ENCODE data around the gene SLC2A1. TPM values are rescaled to one million over a fixed set of nuclear protein-coding genes. Genes with fewer than 3 reads are reported as not detected.
"Not testable (repeated sequence)": the region's sequence is repeated elsewhere in the genome, so short reads cannot be mapped to it uniquely, and the experiment has no call there.

Gene SLC2A1
- polyA plus RNA-seq, 1 donor (not counting 4 experiments of a cell fraction or from before 2014, with no cell fraction given), result 689 TPM

- no peak overlapping the region for H3K27ac ChIP-seq (ENCODE audit: control insufficient read depth, insufficient read depth, low read length)
- H3K9ac ChIP-seq (ENCODE audit: control insufficient read depth, extremely low read depth, insufficient read depth, low read length), result no peak overlapping the region
- peaks cover 25% of the 10 kb centered on the region for H3K4me1 ChIP-seq (ENCODE audit: control insufficient read depth, extremely low read depth, insufficient read depth, low read length)
- dilution Hi-C loops (cut with MboI; ENCODE audit: extremely low pct_ligation_motif_present, low sequenced_read_pairs), result no loop called here
- peaks cover 2% of the 10 kb centered on the region for H4K20me1 ChIP-seq (ENCODE audit: control insufficient read depth, extremely low read depth, insufficient read depth, low read length)
- H3K9me1 ChIP-seq (ENCODE audit: control insufficient read depth, extremely low read depth, insufficient read depth, low read length), result no peaks in the 10 kb centered on the region
- peak overlapping the region in 1 of 3 experiments; percentile 7 for H3K4me3 ChIP-seq (ENCODE audit: control insufficient read depth in 2 of 3, extremely low read depth in 1 of 3, insufficient read depth in 2 of 3, low read depth in 1 of 3, low read length in 3 of 3)
- H3K79me2 ChIP-seq (ENCODE audit: control insufficient read depth, insufficient read depth, low read length), result no peaks in the 10 kb centered on the region
- no peak for DNase-seq (ENCODE audit: low read depth, low spot score)
- no peaks in the 10 kb centered on the region for H3K9me3 ChIP-seq (ENCODE audit: control insufficient read depth, low read depth, low read length)
- H3K27me3 ChIP-seq (ENCODE audit: control insufficient read depth, extremely low read depth, insufficient read depth, low read length), result no peaks in the 10 kb centered on the region
- TF ChIP-seq CTCF (optimal IDR thresholded peaks at IDR 0.05 in 1 of 3, IDR thresholded peaks at IDR 0.05 in 1 of 3, conservative IDR thresholded peaks at IDR 0.05 in 1 of 3; ENCODE audit: extremely low read depth in 1 of 3, insufficient read depth in 2 of 3, low read length in 3 of 3) (peak in 2 of 3 experiments; percentile 55 to 97), EZH2 (IDR thresholded peaks at IDR 0.05; ENCODE audit: low read length) (no peak)
- peak overlapping the region; percentile 60 for H3K4me2 ChIP-seq (ENCODE audit: control insufficient read depth, extremely low read depth, insufficient read depth, low read depth, low read length)
- H3K36me3 ChIP-seq (ENCODE audit: control insufficient read depth in 2 of 2, extremely low read depth in 1 of 2, insufficient read depth in 2 of 2, low read length in 2 of 2), result peaks cover 12 to 25% of the 10 kb centered on the region in 2 experiments
- no peak overlapping the region for H2AFZ ChIP-seq (ENCODE audit: control insufficient read depth, low read length)
- peak; percentile 81 for FAIRE-seq
These were observed 35.8 kb downstream of the SLC2A1 start for GRCh38 chr1:42922687-42923366.

GRCh38 chr1:42921769-42922168 is 36.9 kb downstream of the SLC2A1 start:
- dilution Hi-C loops (cut with MboI; ENCODE audit: extremely low pct_ligation_motif_present, low sequenced_read_pairs), result no loop called here
- Histone ChIP-seq H3K27me3 (ENCODE audit: control insufficient read depth, extremely low read depth, insufficient read depth, low read length) (no peaks in the 10 kb centered on the region), H3K4me3 (ENCODE audit: control insufficient read depth in 2 of 3, extremely low read depth in 1 of 3, insufficient read depth in 2 of 3, low read depth in 1 of 3, low read length in 3 of 3) (no peak overlapping the region), H3K4me2 (ENCODE audit: control insufficient read depth, extremely low read depth, insufficient read depth, low read depth, low read length) (no peak overlapping the region), H4K20me1 (ENCODE audit: control insufficient read depth, extremely low read depth, insufficient read depth, low read length) (no peaks in the 10 kb centered on the region), H3K9ac (ENCODE audit: control insufficient read depth, extremely low read depth, insufficient read depth, low read length) (no peak overlapping the region), H3K36me3 (ENCODE audit: control insufficient read depth in 2 of 2, extremely low read depth in 1 of 2, insufficient read depth in 2 of 2, low read length in 2 of 2) (peaks cover 4 to 14% of the 10 kb centered on the region in 2 experiments), H3K27ac (ENCODE audit: control insufficient read depth, insufficient read depth, low read length) (no peak overlapping the region), H3K79me2 (ENCODE audit: control insufficient read depth, insufficient read depth, low read length) (no peaks in the 10 kb centered on the region), H3K9me3 (ENCODE audit: control insufficient read depth, low read depth, low read length) (no peaks in the 10 kb centered on the region), H3K9me1 (ENCODE audit: control insufficient read depth, extremely low read depth, insufficient read depth, low read length) (no peaks in the 10 kb centered on the region), H3K4me1 (ENCODE audit: control insufficient read depth, extremely low read depth, insufficient read depth, low read length) (peaks cover 18% of the 10 kb centered on the region), H2AFZ (ENCODE audit: control insufficient read depth, low read length) (no peak overlapping the region)
- DNase-seq (ENCODE audit: low read depth, low spot score) (no peak), FAIRE-seq (no peak)
- TF ChIP-seq EZH2 (IDR thresholded peaks at IDR 0.05; ENCODE audit: low read length) (no peak), CTCF (optimal IDR thresholded peaks at IDR 0.05 in 1 of 3, IDR thresholded peaks at IDR 0.05 in 1 of 3, conservative IDR thresholded peaks at IDR 0.05 in 1 of 3; ENCODE audit: extremely low read depth in 1 of 3, insufficient read depth in 2 of 3, low read length in 3 of 3) (no peak)

- not testable (repeated sequence) for FAIRE-seq; H3K4me2 ChIP-seq (ENCODE audit: control insufficient read depth, extremely low read depth, insufficient read depth, low read depth, low read length); H3K9ac ChIP-seq (ENCODE audit: control insufficient read depth, extremely low read depth, insufficient read depth, low read length)
These were observed 39.0 kb downstream of the SLC2A1 start for GRCh38 chr1:42919651-42920050.

More at GRCh38 chr1:42919651-42920050, 39.0 kb downstream of the SLC2A1 start:
- H3K27me3 ChIP-seq (ENCODE audit: control insufficient read depth, extremely low read depth, insufficient read depth, low read length); H3K79me2 ChIP-seq (ENCODE audit: control insufficient read depth, insufficient read depth, low read length); H4K20me1 ChIP-seq (ENCODE audit: control insufficient read depth, extremely low read depth, insufficient read depth, low read length); H3K27ac ChIP-seq (ENCODE audit: control insufficient read depth, insufficient read depth, low read length); DNase-seq (ENCODE audit: low read depth, low spot score); dilution Hi-C loops (cut with MboI; ENCODE audit: extremely low pct_ligation_motif_present, low sequenced_read_pairs); H3K4me1 ChIP-seq (ENCODE audit: control insufficient read depth, extremely low read depth, insufficient read depth, low read length); H3K9me1 ChIP-seq (ENCODE audit: control insufficient read depth, extremely low read depth, insufficient read depth, low read length); H3K36me3 ChIP-seq (ENCODE audit: control insufficient read depth in 2 of 2, extremely low read depth in 1 of 2, insufficient read depth in 2 of 2, low read length in 2 of 2); H3K9me3 ChIP-seq (ENCODE audit: control insufficient read depth, low read depth, low read length); H3K4me3 ChIP-seq (ENCODE audit: control insufficient read depth in 2 of 3, extremely low read depth in 1 of 3, insufficient read depth in 2 of 3, low read depth in 1 of 3, low read length in 3 of 3); H2AFZ ChIP-seq (ENCODE audit: control insufficient read depth, low read length): not testable (repeated sequence)
